SJSA1 (cell line): ENCODE data around the gene CADPS. TPM values are rescaled to one million over a fixed set of nuclear protein-coding genes. Genes with fewer than 3 reads are reported as not detected.

Experiments used
- DNase-seq, 2 experiments: peaks; one replicate each; pipeline ENCODE4 v3.0.0-alpha.2; 2015 to 2020; ENCODE audit warnings: low spot score in 2 of 2, low read depth in 1 of 2
- H3K27ac ChIP-seq: fragments of 250-450 bp; sonication (Bioruptor Pico); 2 replicates; pipeline ENCODE4 v1.5.1; 2020; ENCODE audit warnings: mild to moderate bottlenecking, moderate library complexity
- H3K27me3 ChIP-seq: fragments of 250-450 bp; sonication (Bioruptor Pico); replicated peaks from 2 replicates; pipeline ENCODE4 v1.5.1; 2020; ENCODE audit warnings: mild to moderate bottlenecking, moderate library complexity
- H3K36me3 ChIP-seq: fragments of 250-450 bp; sonication (Bioruptor Pico); 2 replicates; pipeline ENCODE4 v1.5.1; 2020; ENCODE audit warnings: mild to moderate bottlenecking
- H3K4me1 ChIP-seq: fragments of 250-450 bp; sonication (Bioruptor Pico); replicated peaks from 2 replicates; pipeline ENCODE4 v1.6.1; 2021; ENCODE audit warnings: mild to moderate bottlenecking
- H3K4me3 ChIP-seq: fragments of 250-450 bp; sonication (Bioruptor Pico); 2 replicates; pipeline ENCODE4 v1.5.1; 2020; ENCODE audit warnings: mild to moderate bottlenecking
- H3K9me3 ChIP-seq: fragments of 250-450 bp; sonication (Bioruptor Pico); replicated peaks from 2 replicates; pipeline ENCODE4 v1.5.1; 2020; ENCODE audit warnings: mild to moderate bottlenecking
- total RNA-seq: library from RNA; depleted of rRNA; stranded (reverse); fragments of >200 nt; shearing (Covaris generic); gene quantifications from 2 replicates; pipeline ENCODE4 v1.2.3, GENCODE V29; 2014

The CADPS gene
- total RNA-seq, 1 experiment from 2014 or later, result not detected

DNA sequence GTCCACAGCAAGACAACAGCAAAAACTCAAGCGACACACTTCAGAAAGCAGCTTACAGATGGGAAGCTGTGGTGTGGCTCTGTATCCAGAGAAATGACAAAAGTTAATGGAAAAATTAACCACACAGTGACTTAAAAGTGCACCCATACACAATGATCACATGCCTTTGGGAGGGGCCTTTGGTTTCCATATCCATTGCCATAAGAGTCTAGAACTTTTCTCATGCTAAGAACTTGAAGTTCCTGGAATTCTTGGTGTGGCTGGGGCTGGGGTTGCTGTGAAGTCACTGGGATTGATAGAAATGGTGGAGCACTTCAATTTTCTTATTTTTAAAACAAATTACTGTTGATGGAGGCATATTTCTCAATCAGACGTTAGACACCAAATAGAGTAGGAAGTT is 393.3 kb downstream of the CADPS start:
- no peak for DNase-seq
- no peaks in the 10 kb centered on the region for H3K27me3 ChIP-seq
- no peak overlapping the region for H3K27ac ChIP-seq
- no peak overlapping the region for H3K4me3 ChIP-seq
- H3K36me3 ChIP-seq, result no peaks in the 10 kb centered on the region
- H3K4me1 ChIP-seq, result no peaks in the 10 kb centered on the region
- no peaks in the 10 kb centered on the region for H3K9me3 ChIP-seq

DNA sequence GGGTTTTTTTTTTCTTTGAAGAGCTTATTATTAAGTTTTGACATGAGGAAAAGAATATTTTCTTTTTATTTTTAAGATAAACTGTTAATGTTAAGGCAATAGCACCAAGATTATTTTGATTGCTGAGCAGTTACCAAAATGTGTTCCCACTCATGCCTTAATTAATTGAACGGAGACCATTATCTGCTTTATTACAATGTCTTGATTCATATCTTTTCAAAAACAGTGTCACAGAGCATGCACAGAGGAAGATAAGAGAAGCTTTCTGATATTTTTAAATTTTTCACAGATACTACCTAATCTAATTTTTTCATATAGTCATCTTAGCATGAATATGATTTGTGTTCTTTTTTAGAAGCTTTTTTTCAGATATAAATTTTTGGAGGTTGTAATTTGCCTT is 395.2 kb downstream of the CADPS start:
- Histone ChIP-seq H3K9me3 (no peaks in the 10 kb centered on the region), H3K27ac (no peak overlapping the region), H3K27me3 (no peaks in the 10 kb centered on the region), H3K36me3 (no peaks in the 10 kb centered on the region), H3K4me3 (no peak overlapping the region), H3K4me1 (no peaks in the 10 kb centered on the region)
- no peak for DNase-seq

DNA sequence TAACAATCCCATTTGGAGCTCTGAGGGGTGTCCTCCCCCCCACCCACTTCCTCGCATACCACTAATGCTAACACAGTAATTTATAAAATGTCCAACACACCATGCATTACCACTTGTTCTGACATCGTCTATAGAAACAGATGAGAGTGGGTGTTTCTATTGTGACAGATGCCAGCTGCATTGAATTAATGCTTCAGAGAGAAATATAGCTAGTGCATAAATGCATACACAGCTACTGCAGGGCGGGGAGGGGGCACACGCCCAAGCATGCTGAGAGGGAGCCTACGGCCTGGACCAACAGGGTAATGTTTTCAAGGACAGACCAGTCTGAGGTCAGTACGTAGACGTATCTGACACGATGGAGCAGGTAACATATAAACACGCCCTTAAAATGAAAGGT is 395.9 kb downstream of the CADPS start:
- no peak overlapping the region for H3K27ac ChIP-seq
- H3K27me3 ChIP-seq, result no peaks in the 10 kb centered on the region
- no peaks in the 10 kb centered on the region for H3K36me3 ChIP-seq
- no peak overlapping the region for H3K4me3 ChIP-seq
- H3K4me1 ChIP-seq, result no peaks in the 10 kb centered on the region
- DNase-seq, result no peak
- no peaks in the 10 kb centered on the region for H3K9me3 ChIP-seq

DNA sequence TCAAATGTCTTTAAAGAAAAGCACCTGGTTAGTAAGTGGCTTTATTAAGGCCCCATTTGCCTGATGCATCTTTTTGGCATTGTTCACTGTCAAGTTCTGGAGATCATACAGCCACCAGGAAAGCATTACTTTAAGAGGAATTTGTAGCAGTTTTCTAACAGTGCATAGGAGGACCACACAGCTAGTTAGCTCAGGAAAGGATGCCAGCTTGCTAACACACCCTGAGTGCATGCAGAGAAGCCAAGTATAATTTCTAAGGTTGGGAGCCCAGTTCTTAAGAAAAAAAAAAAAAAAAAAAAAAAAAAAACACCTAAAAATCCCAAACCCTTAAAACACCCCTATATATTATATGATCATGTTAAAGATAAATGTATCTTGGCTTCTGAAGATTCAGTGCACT is 399.9 kb downstream of the CADPS start:
- Histone ChIP-seq H3K27ac (no peak overlapping the region), H3K4me3 (no peak overlapping the region), H3K27me3 (no peaks in the 10 kb centered on the region), H3K4me1 (no peaks in the 10 kb centered on the region), H3K36me3 (no peaks in the 10 kb centered on the region), H3K9me3 (no peaks in the 10 kb centered on the region)
- DNase-seq, result no peak

DNA sequence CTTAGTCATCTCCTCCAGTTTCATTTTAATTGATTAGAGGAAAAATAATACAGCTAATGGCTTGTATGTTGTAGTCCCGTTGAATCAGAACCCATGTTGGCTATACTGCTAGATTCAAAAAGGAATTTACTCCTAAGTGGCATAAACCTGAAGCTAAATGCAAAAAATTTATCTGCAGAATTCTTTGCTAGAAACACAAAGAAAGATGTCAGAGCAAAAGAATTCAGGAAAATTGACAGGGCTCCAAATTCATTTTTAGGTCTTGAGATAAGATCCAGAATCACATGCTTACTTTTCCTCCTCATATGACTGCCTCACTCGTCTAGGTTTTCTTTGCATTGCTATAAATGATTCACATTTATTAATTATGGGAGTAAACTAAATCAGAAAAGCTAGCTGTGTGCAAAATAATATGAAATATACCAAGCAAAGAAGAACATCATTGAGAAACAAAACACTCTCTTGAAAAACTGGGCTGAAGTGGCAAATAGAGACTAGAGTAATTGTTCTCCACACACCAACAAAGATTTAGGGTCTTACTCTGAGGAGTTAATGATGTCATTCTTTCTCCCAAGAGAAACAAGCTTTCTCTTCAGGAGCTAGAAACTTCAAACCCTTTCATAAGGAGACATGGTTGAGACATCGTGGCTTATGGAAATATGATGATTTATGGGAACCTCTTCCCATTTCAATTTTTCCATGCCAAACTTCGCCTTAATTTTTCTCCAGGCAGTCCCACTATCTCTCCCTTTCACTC is 407.1 kb downstream of the CADPS start:
- no peaks in the 10 kb centered on the region for H3K36me3 ChIP-seq
- H3K27ac ChIP-seq, result no peak overlapping the region
- H3K27me3 ChIP-seq, result no peaks in the 10 kb centered on the region
- H3K4me1 ChIP-seq, result no peaks in the 10 kb centered on the region
- DNase-seq, result no peak
- H3K4me3 ChIP-seq, result no peak overlapping the region
- H3K9me3 ChIP-seq, result no peaks in the 10 kb centered on the region

DNA sequence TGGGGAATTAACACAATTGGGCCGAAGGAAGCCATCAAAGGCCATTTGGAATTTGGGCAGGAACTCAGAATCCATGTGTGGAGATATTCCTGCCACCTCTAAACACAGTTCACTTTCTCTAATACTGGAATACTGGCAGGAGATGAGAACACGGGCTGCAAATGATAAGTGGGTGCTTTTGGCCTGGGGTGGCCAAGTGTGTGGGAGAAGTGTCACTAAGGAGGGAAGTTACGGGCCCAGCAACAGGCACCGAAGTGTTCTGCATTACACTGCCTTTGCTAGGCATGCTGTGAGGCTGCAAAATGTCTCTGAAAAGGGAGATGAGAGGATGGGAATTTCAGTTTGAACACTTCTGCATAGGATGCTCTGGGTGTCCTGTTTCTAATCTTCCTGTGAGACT is 412.4 kb downstream of the CADPS start:
- no peaks in the 10 kb centered on the region for H3K9me3 ChIP-seq
- H3K36me3 ChIP-seq, result no peaks in the 10 kb centered on the region
- no peaks in the 10 kb centered on the region for H3K4me1 ChIP-seq
- H3K27me3 ChIP-seq, result no peaks in the 10 kb centered on the region
- DNase-seq, result no peak
- no peak overlapping the region for H3K4me3 ChIP-seq
- H3K27ac ChIP-seq, result no peak overlapping the region

DNA sequence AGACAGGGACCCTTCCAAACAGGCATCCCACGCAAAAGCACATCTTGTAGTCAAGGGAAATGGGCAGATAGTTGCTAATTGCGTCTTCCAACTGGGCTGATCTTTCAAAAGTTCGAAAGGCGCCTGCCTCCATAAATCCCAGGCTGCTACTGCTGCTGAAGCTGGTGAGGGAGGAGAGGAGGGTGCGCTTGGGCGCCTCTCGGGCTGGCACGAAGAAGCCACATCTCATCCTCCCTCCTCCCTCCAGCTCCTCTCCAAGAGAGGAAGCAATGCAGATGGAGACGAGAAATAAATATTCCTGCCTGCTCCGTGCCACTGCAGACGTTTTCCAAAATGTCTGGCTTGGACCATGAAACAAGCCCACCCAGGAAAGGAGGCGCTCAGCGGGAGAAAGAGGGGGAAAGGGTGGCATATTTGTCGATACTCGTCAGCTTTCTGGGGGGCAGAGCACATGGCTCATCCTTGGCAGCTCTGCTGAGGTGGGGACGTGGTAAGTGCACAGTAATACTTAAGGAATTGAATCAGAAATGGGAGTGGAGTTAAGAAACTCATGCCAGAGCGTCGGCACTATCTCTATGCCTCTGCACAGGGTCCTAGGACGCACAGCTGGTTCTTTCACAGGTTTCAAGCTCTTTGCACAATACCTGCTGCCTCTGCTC is 413.0 kb downstream of the CADPS start:
- no peak for DNase-seq
- Histone ChIP-seq H3K9me3 (no peaks in the 10 kb centered on the region), H3K27ac (no peak overlapping the region), H3K36me3 (no peaks in the 10 kb centered on the region), H3K4me3 (no peak overlapping the region), H3K27me3 (no peaks in the 10 kb centered on the region), H3K4me1 (no peaks in the 10 kb centered on the region)

DNA sequence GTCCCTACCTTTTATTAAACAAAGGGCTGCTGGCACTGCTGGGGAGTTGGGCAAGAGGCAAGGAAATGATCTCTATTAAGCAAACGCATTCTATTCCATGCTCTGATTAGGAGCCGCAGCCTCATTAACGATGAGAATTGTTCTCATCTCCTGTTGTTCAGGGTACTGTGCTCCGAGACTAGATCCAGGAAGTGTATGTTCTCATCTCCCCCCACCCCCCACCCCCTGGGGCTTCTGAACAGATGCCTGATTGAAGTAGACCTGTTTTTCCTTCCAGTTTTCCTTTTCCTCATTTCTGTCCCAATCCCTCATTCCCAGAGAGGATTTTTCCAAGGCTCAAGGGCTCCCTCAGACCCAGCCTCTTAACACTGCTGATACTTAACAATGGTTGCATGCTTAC is 420.3 kb downstream of the CADPS start:
- no peaks in the 10 kb centered on the region for H3K27me3 ChIP-seq
- H3K36me3 ChIP-seq, result no peaks in the 10 kb centered on the region
- no peaks in the 10 kb centered on the region for H3K9me3 ChIP-seq
- no peak overlapping the region for H3K4me3 ChIP-seq
- no peak for DNase-seq
- H3K27ac ChIP-seq, result no peak overlapping the region
- no peaks in the 10 kb centered on the region for H3K4me1 ChIP-seq

DNA sequence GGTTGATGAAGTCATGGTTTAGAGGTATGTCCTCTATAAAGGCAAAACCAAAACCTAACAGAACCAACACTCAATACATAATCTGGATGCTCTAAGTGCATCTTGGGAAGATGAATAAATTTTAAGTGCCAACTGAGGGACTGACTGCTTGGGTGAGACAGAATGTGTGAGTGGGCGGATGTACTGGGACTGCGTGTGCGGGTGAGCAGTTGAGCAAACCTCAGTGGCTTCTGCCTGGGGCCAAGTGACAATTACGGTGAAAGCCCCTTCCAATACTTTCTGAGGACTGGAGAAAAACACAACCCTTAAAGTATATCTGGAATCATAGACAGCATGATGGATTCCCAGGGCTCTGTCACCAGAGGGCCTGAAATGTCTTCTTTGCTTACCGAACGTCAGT is 421.8 kb downstream of the CADPS start:
- H3K27ac ChIP-seq, result no peak overlapping the region
- DNase-seq, result no peak
- no peaks in the 10 kb centered on the region for H3K9me3 ChIP-seq
- H3K27me3 ChIP-seq, result no peaks in the 10 kb centered on the region
- no peaks in the 10 kb centered on the region for H3K36me3 ChIP-seq
- no peak overlapping the region for H3K4me3 ChIP-seq
- H3K4me1 ChIP-seq, result no peaks in the 10 kb centered on the region

DNA sequence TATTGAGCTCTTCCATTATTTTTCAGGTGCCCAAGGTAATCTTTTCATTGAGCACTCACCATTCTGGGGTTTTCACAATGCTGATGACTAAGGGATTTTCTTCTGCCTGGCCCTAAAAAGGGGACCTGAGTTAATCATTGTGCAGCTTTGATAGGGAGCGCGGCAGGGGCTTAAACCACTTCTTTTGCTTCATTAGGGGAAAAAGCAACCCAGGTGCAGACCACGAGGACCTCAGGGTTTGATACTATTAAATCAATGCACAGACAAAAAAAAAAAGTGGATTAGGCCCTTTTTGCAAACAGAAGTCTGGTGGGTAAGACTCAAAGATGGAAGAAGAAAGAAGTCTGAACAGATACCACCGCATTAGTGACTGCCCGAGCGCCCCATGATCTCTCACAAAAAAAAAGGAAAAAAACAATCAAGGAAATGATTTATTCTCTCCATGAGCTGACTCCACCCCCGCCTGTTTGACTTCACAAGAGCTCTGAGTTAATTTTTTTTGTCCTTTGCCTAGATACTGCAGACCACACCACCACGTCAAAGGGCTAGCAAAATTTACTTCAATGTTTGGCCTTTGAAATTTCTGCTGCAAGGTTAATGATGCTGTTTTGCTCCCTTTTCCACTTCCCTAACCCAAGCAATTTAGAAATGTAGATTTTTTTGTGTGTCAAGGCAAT is 423.9 kb downstream of the CADPS start:
- DNase-seq, result no peak
- H3K27ac ChIP-seq, result no peak overlapping the region
- H3K9me3 ChIP-seq, result no peaks in the 10 kb centered on the region
- H3K36me3 ChIP-seq, result no peaks in the 10 kb centered on the region
- no peaks in the 10 kb centered on the region for H3K4me1 ChIP-seq
- no peaks in the 10 kb centered on the region for H3K27me3 ChIP-seq
- H3K4me3 ChIP-seq, result no peak overlapping the region

DNA sequence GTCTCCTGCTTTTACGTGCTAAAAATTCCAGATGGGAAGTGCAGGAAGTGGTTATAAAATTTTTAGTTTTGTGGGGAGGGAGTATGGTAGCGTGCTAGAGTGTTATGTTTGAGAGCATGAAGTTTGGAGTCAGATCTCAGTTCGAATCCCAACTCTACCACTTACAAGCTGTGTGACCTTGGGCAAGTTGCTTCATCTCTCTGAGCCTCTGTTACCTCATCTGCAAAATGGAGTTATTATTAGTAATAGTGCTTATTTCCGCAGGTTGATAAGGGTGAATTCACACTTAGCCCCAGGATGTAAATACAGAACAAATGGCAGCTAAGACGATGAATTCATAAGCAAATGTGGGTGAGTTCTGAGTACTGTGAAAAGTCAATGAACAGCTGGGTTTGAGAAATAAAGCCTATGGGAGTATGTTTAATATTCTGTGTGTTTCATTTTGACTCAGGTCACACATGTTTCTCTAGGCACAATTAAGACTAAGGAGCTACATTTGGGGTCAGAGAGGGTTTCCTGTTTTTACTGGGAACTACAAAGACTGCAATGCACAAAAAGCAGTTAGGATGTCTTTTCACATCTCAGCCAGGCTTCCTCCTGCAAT is 428.8 kb downstream of the CADPS start:
- no peaks in the 10 kb centered on the region for H3K36me3 ChIP-seq

DNA sequence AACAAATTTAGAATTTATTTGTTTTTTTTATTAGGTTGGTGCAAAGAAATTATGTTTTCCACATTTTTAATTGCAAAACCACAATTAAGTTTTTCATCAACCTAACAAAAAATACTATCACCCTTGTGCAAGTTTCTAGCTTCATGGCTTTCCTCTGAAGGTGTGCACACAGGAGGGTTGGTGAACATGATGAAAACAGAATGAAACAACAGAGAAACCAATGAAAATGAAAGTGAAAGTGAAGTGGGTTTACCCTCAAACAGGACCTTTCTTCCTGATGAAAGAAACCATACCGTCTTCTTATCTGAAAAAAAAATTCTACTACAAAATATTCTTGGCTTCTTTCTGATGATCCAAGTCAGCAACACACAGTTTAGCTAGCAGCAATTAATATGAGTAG is 429.9 kb downstream of the CADPS start:
- H3K27ac ChIP-seq, result no peak overlapping the region
- no peak for DNase-seq
- H3K27me3 ChIP-seq, result no peaks in the 10 kb centered on the region
- no peaks in the 10 kb centered on the region for H3K36me3 ChIP-seq
- H3K9me3 ChIP-seq, result no peaks in the 10 kb centered on the region
- peak overlapping the region; percentile 17 for H3K4me3 ChIP-seq
- no peaks in the 10 kb centered on the region for H3K4me1 ChIP-seq

More for the DNA sequence above, 428.8 kb downstream of the CADPS start:
- H3K4me3 ChIP-seq, result no peak overlapping the region
- H3K4me1 ChIP-seq, result no peaks in the 10 kb centered on the region
- no peak for DNase-seq
- H3K9me3 ChIP-seq, result no peaks in the 10 kb centered on the region
- H3K27ac ChIP-seq, result no peak overlapping the region
- H3K27me3 ChIP-seq, result no peaks in the 10 kb centered on the region

DNA sequence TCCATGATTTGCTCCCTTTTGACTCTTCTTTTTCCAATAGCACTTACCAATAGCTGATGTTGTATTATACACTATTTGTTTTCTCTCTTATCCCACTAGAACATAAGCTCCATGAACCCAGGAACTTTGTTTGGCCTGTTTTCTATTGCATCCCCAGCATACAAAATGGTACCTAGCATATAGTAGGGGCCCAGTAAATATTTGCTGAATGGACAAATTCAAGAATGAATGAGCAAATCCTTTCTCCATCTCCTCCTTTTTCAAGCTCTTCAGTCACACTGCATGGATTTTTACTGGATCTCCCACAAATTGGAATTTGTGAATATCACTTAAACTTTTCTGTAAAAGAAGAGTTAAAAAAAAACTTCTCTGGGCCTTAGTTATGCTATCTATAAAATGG is 435.2 kb downstream of the CADPS start:
- no peaks in the 10 kb centered on the region for H3K4me1 ChIP-seq
- H3K4me3 ChIP-seq, result no peak overlapping the region
- H3K36me3 ChIP-seq, result no peaks in the 10 kb centered on the region
- no peak for DNase-seq
- H3K9me3 ChIP-seq, result no peaks in the 10 kb centered on the region
- no peak overlapping the region for H3K27ac ChIP-seq
- H3K27me3 ChIP-seq, result peaks cover 13% of the 10 kb centered on the region; the same call in 1 of the 2 replicates
